DOHH2 (cell line): ENCODE results near the gene ST8SIA2.

Experiments used
- H3F3A ChIP-seq: fragments of 200-600 bp; sonication (generic), shearing (Covaris generic); 2 replicates; pipeline ENCODE4 v1.6.0; 2016; ENCODE audit warnings: antibody characterized with exemption, mild to moderate bottlenecking; ENCODE audit not compliant: control insufficient read depth, insufficient read depth
- H3K27ac ChIP-seq: fragments of 200-600 bp; sonication (generic); 2 replicates; pipeline ENCODE4 v1.5.1; 2014; ENCODE audit warnings: low read depth, mild to moderate bottlenecking, low read length, moderate library complexity
- H3K27me3 ChIP-seq: fragments of 200-600 bp; sonication (generic); 2 replicates; pipeline ENCODE4 v1.6.1; 2014; ENCODE audit warnings: mild to moderate bottlenecking, low read length, mixed read lengths; ENCODE audit not compliant: control insufficient read depth
- H3K36me3 ChIP-seq: fragments of 200-600 bp; sonication (generic); 2 replicates; pipeline ENCODE4 v1.6.1; 2014; ENCODE audit warnings: mild to moderate bottlenecking, low read length, moderate library complexity, mixed read lengths; ENCODE audit not compliant: control insufficient read depth
- H3K4me1 ChIP-seq: fragments of 200-600 bp; sonication (generic); 2 replicates; pipeline ENCODE4 v1.6.1; 2014; ENCODE audit warnings: mild to moderate bottlenecking, low read length, mixed read lengths; ENCODE audit not compliant: control insufficient read depth
- H3K4me2 ChIP-seq: fragments of 200-600 bp; sonication (generic); 2 replicates; pipeline ENCODE4 v1.6.0; 2014; ENCODE audit warnings: mild to moderate bottlenecking, low read length, moderate library complexity
- H3K4me3 ChIP-seq: fragments of 200-600 bp; sonication (generic); 2 replicates; pipeline ENCODE4 v1.5.1; 2014; ENCODE audit warnings: mild to moderate bottlenecking, low read length, mixed read lengths
- H3K79me2 ChIP-seq: fragments of 200-600 bp; sonication (generic); 2 replicates; pipeline ENCODE4 v1.6.1; 2014; ENCODE audit warnings: mild to moderate bottlenecking, low read length, mixed read lengths; ENCODE audit not compliant: control insufficient read depth
- H3K9me2 ChIP-seq: fragments of 200-600 bp; sonication (generic); replicated peaks from 2 replicates; pipeline ENCODE4 v1.6.1; 2014; ENCODE audit warnings: mild to moderate bottlenecking, low read length, mixed read lengths; ENCODE audit not compliant: control insufficient read depth
- H3K9me3 ChIP-seq: fragments of 200-600 bp; sonication (generic); 2 replicates; pipeline ENCODE4 v1.6.1; 2014; ENCODE audit warnings: antibody characterized with exemption, low read length, mixed read lengths; ENCODE audit not compliant: control insufficient read depth, insufficient read depth
- H4K20me1 ChIP-seq: fragments of 200-600 bp; sonication (generic); 2 replicates; pipeline ENCODE4 v1.6.0; 2014; ENCODE audit warnings: low read depth, mild to moderate bottlenecking, antibody characterized with exemption, low read length, moderate library complexity; ENCODE audit not compliant: control insufficient read depth, insufficient read depth
- EZH2phosphoT487 ChIP-seq: fragments of 200-600 bp; sonication (generic); IDR thresholded peaks from 2 replicates; pipeline ENCODE4 v1.6.1; 2017; ENCODE audit warnings: borderline replicate concordance, mild to moderate bottlenecking, antibody characterized with exemption, low read length, moderate library complexity, mixed read lengths
- TF ChIP-seq, protein P1 (sequence below): fragments of 200-600 bp; sonication (generic); IDR thresholded peaks from one replicate; pipeline ENCODE4 v1.5.1; 2014; ENCODE audit warnings: antibody characterized with exemption, mild to moderate bottlenecking, low read depth, low read length; ENCODE audit not compliant: poor library complexity, severe bottlenecking

The ST8SIA2 gene

GRCh38 chr15:92376109-92376508, 17.6 kb upstream of the ST8SIA2 start:
- no peaks in the 10 kb centered on the region for H3K9me2 ChIP-seq
- H3K9me3 ChIP-seq = no peaks in the 10 kb centered on the region
- H3K4me2 ChIP-seq = no peak overlapping the region
- no peak overlapping the region for H3K4me3 ChIP-seq
- no peaks in the 10 kb centered on the region for H3K79me2 ChIP-seq
- H3K36me3 ChIP-seq = no peaks in the 10 kb centered on the region
- H3K4me1 ChIP-seq = no peaks in the 10 kb centered on the region
- no peaks in the 10 kb centered on the region for H3F3A ChIP-seq
- H3K27me3 ChIP-seq = no peaks in the 10 kb centered on the region
- H4K20me1 ChIP-seq = no peaks in the 10 kb centered on the region
- no peak for TF ChIP-seq EZH2phosphoT487
- TF ChIP-seq, protein P1, sequence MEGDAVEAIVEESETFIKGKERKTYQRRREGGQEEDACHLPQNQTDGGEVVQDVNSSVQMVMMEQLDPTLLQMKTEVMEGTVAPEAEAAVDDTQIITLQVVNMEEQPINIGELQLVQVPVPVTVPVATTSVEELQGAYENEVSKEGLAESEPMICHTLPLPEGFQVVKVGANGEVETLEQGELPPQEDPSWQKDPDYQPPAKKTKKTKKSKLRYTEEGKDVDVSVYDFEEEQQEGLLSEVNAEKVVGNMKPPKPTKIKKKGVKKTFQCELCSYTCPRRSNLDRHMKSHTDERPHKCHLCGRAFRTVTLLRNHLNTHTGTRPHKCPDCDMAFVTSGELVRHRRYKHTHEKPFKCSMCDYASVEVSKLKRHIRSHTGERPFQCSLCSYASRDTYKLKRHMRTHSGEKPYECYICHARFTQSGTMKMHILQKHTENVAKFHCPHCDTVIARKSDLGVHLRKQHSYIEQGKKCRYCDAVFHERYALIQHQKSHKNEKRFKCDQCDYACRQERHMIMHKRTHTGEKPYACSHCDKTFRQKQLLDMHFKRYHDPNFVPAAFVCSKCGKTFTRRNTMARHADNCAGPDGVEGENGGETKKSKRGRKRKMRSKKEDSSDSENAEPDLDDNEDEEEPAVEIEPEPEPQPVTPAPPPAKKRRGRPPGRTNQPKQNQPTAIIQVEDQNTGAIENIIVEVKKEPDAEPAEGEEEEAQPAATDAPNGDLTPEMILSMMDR = no peak
- no peak overlapping the region for H3K27ac ChIP-seq

DNA sequence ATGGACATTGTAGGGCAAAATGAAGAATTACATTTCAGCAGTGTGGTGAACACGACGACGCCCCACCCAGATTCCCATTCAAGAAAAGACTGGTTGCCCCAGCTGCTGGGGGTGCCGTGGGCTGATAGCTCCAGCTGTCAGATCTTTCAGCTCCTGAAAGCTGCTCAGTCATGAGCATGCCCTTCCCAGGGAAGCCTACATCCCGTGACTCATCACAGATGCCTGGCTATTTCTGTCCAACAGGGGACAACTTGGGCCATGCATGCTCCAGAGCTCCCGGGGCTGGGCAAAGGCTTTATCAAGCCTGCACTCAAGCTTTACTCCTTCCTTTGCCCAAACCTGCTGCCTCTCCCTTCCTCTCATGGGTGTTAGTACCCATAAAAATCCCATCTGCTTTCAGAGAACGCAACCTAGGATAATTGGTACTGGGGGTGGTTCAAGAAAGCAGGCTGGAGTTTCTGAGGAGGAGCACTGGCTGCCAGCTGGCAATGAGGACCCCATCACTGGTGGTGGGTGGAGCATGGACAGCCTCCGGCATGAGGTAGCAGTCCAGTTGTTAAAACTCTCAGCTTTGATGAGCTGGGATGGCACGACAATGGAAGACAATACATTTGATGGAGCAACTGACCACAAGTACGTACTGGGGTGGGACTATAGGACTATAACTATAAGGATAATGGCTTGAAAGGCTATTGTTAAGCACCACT, 16.4 kb upstream of the ST8SIA2 start:
- no peaks in the 10 kb centered on the region for H3F3A ChIP-seq
- TF ChIP-seq, protein P1 = no peak
- no peak for TF ChIP-seq EZH2phosphoT487
- H3K4me3 ChIP-seq = no peak overlapping the region
- H3K9me3 ChIP-seq = no peaks in the 10 kb centered on the region
- no peaks in the 10 kb centered on the region for H4K20me1 ChIP-seq
- H3K4me1 ChIP-seq = no peaks in the 10 kb centered on the region
- H3K9me2 ChIP-seq = no peaks in the 10 kb centered on the region
- no peak overlapping the region for H3K27ac ChIP-seq
- H3K27me3 ChIP-seq = no peaks in the 10 kb centered on the region
- H3K4me2 ChIP-seq = no peak overlapping the region
- H3K36me3 ChIP-seq = no peaks in the 10 kb centered on the region
- H3K79me2 ChIP-seq = no peaks in the 10 kb centered on the region

GRCh38 chr15:92383519-92384324, 10.0 kb upstream of the ST8SIA2 start:
- H4K20me1 ChIP-seq = no peaks in the 10 kb centered on the region
- TF ChIP-seq, protein P1 = peak; percentile 79
- TF ChIP-seq EZH2phosphoT487 = no peak
- H3K9me2 ChIP-seq = no peaks in the 10 kb centered on the region
- no peak overlapping the region for H3K27ac ChIP-seq
- H3K9me3 ChIP-seq = no peaks in the 10 kb centered on the region
- no peak overlapping the region for H3K4me2 ChIP-seq
- no peak overlapping the region for H3K4me3 ChIP-seq
- no peaks in the 10 kb centered on the region for H3F3A ChIP-seq
- no peaks in the 10 kb centered on the region for H3K27me3 ChIP-seq
- no peaks in the 10 kb centered on the region for H3K79me2 ChIP-seq
- H3K36me3 ChIP-seq = no peaks in the 10 kb centered on the region
- no peaks in the 10 kb centered on the region for H3K4me1 ChIP-seq
